H1 (cell line): ENCODE results near the gene SMO. TPM values are rescaled to one million over a fixed set of nuclear protein-coding genes. Genes with fewer than 3 reads are reported as not detected.

Experiments
- CTCF ChIA-PET: fragments of 300-600 bp; sonication (Branson Sonifier 250); formaldehyde crosslinking; loops from one replicate; lab custom pipeline; 2021; ENCODE audit not compliant: partially characterized antibody; lab: Charles Lee
- POLR2A ChIA-PET: fragments of 300-600 bp; sonication (Branson Sonifier 250); formaldehyde crosslinking; loops from one replicate; lab custom pipeline; 2021; ENCODE audit warnings: inconsistent platforms; ENCODE audit not compliant: partially characterized antibody; lab: Charles Lee
- DNase-seq, 2 experiments: peaks; one replicate each; pipeline versions ENCODE4 v3.0.0 to v3.0.0-alpha.2; 2010 to 2022; ENCODE audit warnings: low spot score in 2 of 2, low read depth in 1 of 2, mixed read lengths in 1 of 2
- FAIRE-seq: peaks from 2 replicates; lab custom pipeline; 2011; peaks lifted over from hg19 to GRCh38; lab: Jason Lieb, UNC
- H2AFZ ChIP-seq: 2 replicates; pipeline ENCODE4 v1.8.1; 2012; ENCODE audit warnings: low read length, inconsistent platforms
- H2AK5ac ChIP-seq: 2 replicates; pipeline ENCODE4 v1.6.1; 2013; ENCODE audit warnings: low read depth, low read length
- H2BK120ac ChIP-seq: replicated peaks from 2 replicates; pipeline ENCODE3; 2013; ENCODE audit warnings: low read depth, low read length, inconsistent platforms
- H2BK12ac ChIP-seq: 2 replicates; pipeline ENCODE4 v1.6.1; 2013; ENCODE audit warnings: low read depth, low read length
- H2BK15ac ChIP-seq: 2 replicates; pipeline ENCODE4 v1.6.1; 2013; ENCODE audit warnings: low read length
- H2BK20ac ChIP-seq: 2 replicates; pipeline ENCODE4 v1.6.1; 2013; ENCODE audit warnings: low read length
- H2BK5ac ChIP-seq: 2 replicates; pipeline ENCODE4 v1.6.1; 2013; ENCODE audit warnings: low read depth, low read length
- H3K14ac ChIP-seq: 2 replicates; pipeline ENCODE4 v1.6.1; 2013; ENCODE audit warnings: inconsistent platforms; ENCODE audit not compliant: insufficient read length
- H3K18ac ChIP-seq: 2 replicates; pipeline ENCODE4 v1.6.1; 2013; ENCODE audit warnings: low read length; ENCODE audit errors: extremely low read depth
- H3K23ac ChIP-seq: 2 replicates; pipeline ENCODE4 v1.6.1; 2013; ENCODE audit warnings: inconsistent platforms; ENCODE audit not compliant: insufficient read length
- H3K23me2 ChIP-seq: 2 replicates; pipeline ENCODE4 v1.6.1; 2013; ENCODE audit warnings: low read depth, low read length
- H3K27ac ChIP-seq: 2 replicates; pipeline ENCODE4 v1.6.1; 2011; ENCODE audit warnings: low read depth, low read length, inconsistent platforms
- H3K27me3 ChIP-seq, 4 experiments: replicated peaks in 1 of 4; 1 replicate in 1 of 4; 2 replicates in 3 of 4; pipeline versions ENCODE4 v1.6.1 to v1.8.1; 2011 to 2013; ENCODE audit warnings: low read length in 3 of 4, mild to moderate bottlenecking in 3 of 4, inconsistent platforms in 2 of 4, mixed read lengths in 2 of 4, moderate library complexity in 1 of 4; ENCODE audit not compliant: control insufficient read depth in 3 of 4, insufficient read depth in 3 of 4; ENCODE audit errors: extremely low read depth in 1 of 4
- H3K36me3 ChIP-seq, 4 experiments: 2 replicates each; pipeline versions ENCODE4 v1.6.1 to v1.8.1; 2011 to 2013; ENCODE audit warnings: mild to moderate bottlenecking in 4 of 4, low read length in 3 of 4, moderate library complexity in 2 of 4, control low read depth in 1 of 4, inconsistent platforms in 1 of 4; ENCODE audit not compliant: insufficient read depth in 4 of 4, control insufficient read depth in 2 of 4
- H3K4ac ChIP-seq: replicated peaks from 2 replicates; pipeline ENCODE3; 2013; ENCODE audit warnings: low read length, low read depth, mixed read lengths, inconsistent platforms; ENCODE audit not compliant: insufficient read length
- H3K4me1 ChIP-seq, 4 experiments: replicated peaks in 1 of 4; 1 replicate in 1 of 4; 2 replicates in 3 of 4; pipeline versions ENCODE4 v1.6.1 to v1.8.1; 2011 to 2013; ENCODE audit warnings: low read length in 3 of 4, inconsistent platforms in 2 of 4, mixed read lengths in 1 of 4; ENCODE audit not compliant: insufficient read depth in 4 of 4, control insufficient read depth in 3 of 4
- H3K4me2 ChIP-seq, 2 experiments: 2 replicates each; pipeline versions ENCODE4 v1.6.1 to v1.8.1; 2011 to 2013; ENCODE audit warnings: low read depth in 2 of 2, low read length in 2 of 2, control low read depth in 1 of 2, inconsistent platforms in 1 of 2, mild to moderate bottlenecking in 1 of 2; ENCODE audit not compliant: insufficient read depth in 1 of 2
- H3K4me3 ChIP-seq, 4 experiments: fragments of 200-600, 300-600 bp in 1 of 4; sonication (generic), shearing (Covaris generic), sonication (Bioruptor Twin) in 1 of 4; 2 replicates each; pipeline versions ENCODE4 v1.5.1 to v1.8.1; 2011 to 2016; ENCODE audit warnings: low read length in 4 of 4, low read depth in 3 of 4, control low read depth in 2 of 4, inconsistent platforms in 2 of 4, mild to moderate bottlenecking in 2 of 4, mixed read lengths in 1 of 4, moderate library complexity in 1 of 4; ENCODE audit not compliant: insufficient read depth in 2 of 4; ENCODE audit errors: extremely low read depth in 1 of 4
- H3K56ac ChIP-seq: replicated peaks from 2 replicates; pipeline ENCODE3; 2013; ENCODE audit warnings: low read depth, mild to moderate bottlenecking, mixed read lengths, low read length, inconsistent platforms; ENCODE audit not compliant: insufficient read length
- H3K79me1 ChIP-seq: 2 replicates; pipeline ENCODE4 v1.6.1; 2013; ENCODE audit warnings: low read depth, low read length, control low read depth
- H3K79me2 ChIP-seq, 2 experiments: 2 replicates each; pipeline versions ENCODE4 v1.6.1 to v1.8.1; 2012 to 2013; ENCODE audit warnings: low read length in 2 of 2, mild to moderate bottlenecking in 2 of 2, inconsistent platforms in 1 of 2; ENCODE audit not compliant: insufficient read depth in 2 of 2, control insufficient read depth in 1 of 2
- H3K9ac ChIP-seq, 4 experiments: replicated peaks in 1 of 4; 1 replicate in 1 of 4; 2 replicates in 3 of 4; pipeline versions ENCODE4 v1.6.1 to v1.8.1; 2011 to 2013; ENCODE audit warnings: low read depth in 3 of 4, low read length in 3 of 4, control low read depth in 2 of 4, mild to moderate bottlenecking in 2 of 4, moderate library complexity in 2 of 4, inconsistent platforms in 1 of 4; ENCODE audit errors: extremely low read depth in 1 of 4
- H3K9me3 ChIP-seq, 2 experiments: 2 replicates each; pipeline versions ENCODE4 v1.6.1 to v1.8.1; 2012 to 2013; ENCODE audit warnings: mild to moderate bottlenecking in 2 of 2, moderate library complexity in 2 of 2, control low read depth in 1 of 2, inconsistent platforms in 1 of 2, low read depth in 1 of 2, low read length in 1 of 2, mixed read lengths in 1 of 2; ENCODE audit not compliant: insufficient read depth in 2 of 2
- H4K20me1 ChIP-seq, 2 experiments: replicated peaks in 1 of 2; 2 replicates each; pipeline versions ENCODE3 to v1.8.1; 2011 to 2013; ENCODE audit warnings: inconsistent platforms in 2 of 2, low read length in 2 of 2, mild to moderate bottlenecking in 1 of 2; ENCODE audit not compliant: insufficient read depth in 2 of 2, control insufficient read depth in 1 of 2
- H4K5ac ChIP-seq: 2 replicates; pipeline ENCODE4 v1.6.1; 2013; ENCODE audit warnings: low read length, low read depth, mixed read lengths, inconsistent platforms; ENCODE audit not compliant: insufficient read length
- H4K8ac ChIP-seq: 2 replicates; pipeline ENCODE4 v1.8.0; 2013; ENCODE audit warnings: mild to moderate bottlenecking, moderate library complexity, low read length, inconsistent platforms; ENCODE audit not compliant: insufficient read depth; ENCODE audit errors: extremely low read depth
- H4K91ac ChIP-seq: replicated peaks from 2 replicates; pipeline ENCODE3; 2013; ENCODE audit warnings: low read length, mixed read lengths, inconsistent platforms; ENCODE audit not compliant: insufficient read length
- ASH2L ChIP-seq: fragments of 200-600, 300-600 bp; sonication (generic); IDR thresholded peaks from one replicate; pipeline ENCODE4 v1.7.1; 2017; ENCODE audit warnings: low read length
- GABPA ChIP-seq: IDR thresholded peaks from 2 replicates; pipeline ENCODE4 v1.6.1; 2011; ENCODE audit warnings: mild to moderate bottlenecking, low read length, moderate library complexity, borderline replicate concordance; ENCODE audit not compliant: insufficient read depth
- GTF2F1 ChIP-seq: IDR thresholded peaks from 2 replicates; pipeline ENCODE4 v1.6.1; 2012; ENCODE audit warnings: low read depth, low read length, improper control_type of control experiment, borderline replicate concordance
- HDAC6 ChIP-seq: IDR thresholded peaks from one replicate; pipeline ENCODE4 v1.7.1; 2012; ENCODE audit warnings: low read depth, mild to moderate bottlenecking, inconsistent platforms, low read length, moderate library complexity
- MAX ChIP-seq: IDR thresholded peaks from 2 replicates; pipeline ENCODE4 v1.6.1; 2012; ENCODE audit warnings: inconsistent platforms
- PHF8 ChIP-seq: fragments of 200-600 bp; sonication (generic); conservative IDR thresholded peaks from 2 replicates; pipeline ENCODE4 v1.7.1; 2012; ENCODE audit warnings: low read depth, mild to moderate bottlenecking, inconsistent platforms, low read length, moderate library complexity
- RBBP5 ChIP-seq: IDR thresholded peaks from 2 replicates; pipeline ENCODE4 v1.7.1; 2012; ENCODE audit warnings: low read depth, mild to moderate bottlenecking, inconsistent platforms, low read length, moderate library complexity, borderline replicate concordance
- RXRA ChIP-seq: IDR thresholded peaks from 2 replicates; pipeline ENCODE4 v1.6.1; 2011; ENCODE audit warnings: low read depth, mild to moderate bottlenecking, low read length, moderate library complexity; ENCODE audit not compliant: insufficient read depth
- SP2 ChIP-seq: IDR thresholded peaks from 2 replicates; pipeline ENCODE4 v1.6.1; 2012; ENCODE audit warnings: mild to moderate bottlenecking, low read length, inconsistent platforms
- TAF7 ChIP-seq: optimal IDR thresholded peaks from 2 replicates; pipeline ENCODE3; 2011; ENCODE audit warnings: low read depth, mild to moderate bottlenecking, inconsistent platforms, low read length, moderate library complexity, borderline replicate concordance
- TBP ChIP-seq: IDR thresholded peaks from 2 replicates; pipeline ENCODE4 v1.6.1; 2011; ENCODE audit warnings: low read depth, low read length, improper control_type of control experiment
- TEAD4 ChIP-seq: IDR thresholded peaks from 2 replicates; pipeline ENCODE4 v1.6.1; 2012; ENCODE audit warnings: low read depth, low read length, inconsistent platforms, mixed read lengths
- USF2 ChIP-seq: IDR thresholded peaks from 2 replicates; pipeline ENCODE4 v1.6.1; 2011; ENCODE audit warnings: low read length, improper control_type of control experiment
- WGBS, 2 experiments: shearing (Covaris generic) in 1 of 2; methylation state at CpG; one replicate each; pipeline versions ENCODE4 v1.1.6 to v1.1.7; 2013 to 2015; ENCODE audit warnings: low lambda C conversion rate in 2 of 2, mixed read lengths in 2 of 2, inconsistent platforms in 1 of 2, low coverage in 1 of 2, missing lambda C conversion rate in 1 of 2; ENCODE audit not compliant: insufficient replicate concordance in 2 of 2, insufficient coverage in 1 of 2, insufficient read length in 1 of 2; ENCODE audit errors: extremely low coverage in 1 of 2, missing lambda C conversion rate in 1 of 2; 5-methylcytosine and 5-hydroxymethylcytosine counted together
- polyA plus RNA-seq, 7 experiments: library from polyadenylated mRNA; depleted of rRNA in 3 of 7; stranded (reverse) in 5 of 7; unstranded in 2 of 7; fragments of >200 nt in 5 of 7; fragments of 200-250 nt in 2 of 7; gene quantifications; 1 replicate in 5 of 7; 2 replicates in 1 of 7; 4 replicates in 1 of 7; pipeline versions ENCODE4 v1.2.1 to v1.2.3, GENCODE V29; 2011 to 2013; ENCODE audit warnings: missing spikeins in 2 of 7, mixed read lengths in 2 of 7
- total RNA-seq: library from RNA; stranded (reverse); fragmentation: NEBNext Ultra II Directional; extraction: Animal tissue kit (Norgen Biotek cat#: 25700); gene quantifications from 2 replicates; pipeline ENCODE4 v1.2.1, GENCODE V29; 2021

Gene SMO
- total and polyA plus RNA-seq, 2 of the 8 experiments (the other 6 are each of a cell fraction or from before 2014, with no cell fraction given): 64.5 to 67.6 TPM

- no peak overlapping the region for H2BK12ac ChIP-seq
- no peak overlapping the region for H3K18ac ChIP-seq
- TF ChIP-seq ASH2L (no peak), HDAC6 (no peak), PHF8 (no peak), RXRA (no peak), TBP (no peak), GTF2F1 (no peak), GABPA (no peak), TEAD4 (no peak), USF2 (no peak), MAX (no peak), TAF7 (no peak), RBBP5 (no peak), SP2 (no peak)
Observed at GRCh38 chr7:129247087-129247486, 58.7 kb downstream of the SMO start.

More at GRCh38 chr7:129247087-129247486, 58.7 kb downstream of the SMO start:
- H2BK120ac ChIP-seq: no peak overlapping the region
- H2BK15ac ChIP-seq: no peak overlapping the region
- no peak overlapping the region for H3K9ac ChIP-seq
- no peak overlapping the region for H4K5ac ChIP-seq
- 90% methylated on average over 2 of the region's 2 CpGs; no CpG with 5 or more reads in 1 of the 2 experiments for WGBS, 2 experiments
- H2BK5ac ChIP-seq: no peak overlapping the region
- H4K20me1 ChIP-seq: no peaks in the 10 kb centered on the region
- H3K56ac ChIP-seq: no peak overlapping the region
- peaks cover 0 to 7% (median 2%) of the 10 kb centered on the region in 4 experiments; a peak in 2 of 7 replicates for H3K4me1 ChIP-seq
- no peak overlapping the region for H2AK5ac ChIP-seq
- no peak overlapping the region for H4K91ac ChIP-seq
- no peak for FAIRE-seq
- no peaks in the 10 kb centered on the region; a peak in 1 of 8 replicates for H3K36me3 ChIP-seq
- no peak overlapping the region for H3K4me2 ChIP-seq
- H3K27ac ChIP-seq: no peak overlapping the region
- peaks cover 0 to 42% of the 10 kb centered on the region in 2 experiments; a peak in 2 of 4 replicates for H3K79me2 ChIP-seq
- no peak overlapping the region for H2BK20ac ChIP-seq
- H3K14ac ChIP-seq: no peak overlapping the region
- no peak overlapping the region for H3K4me3 ChIP-seq
- H3K23ac ChIP-seq: no peak overlapping the region
- H3K4ac ChIP-seq: no peak overlapping the region
- no peaks in the 10 kb centered on the region; a peak in 1 of 4 replicates for H3K9me3 ChIP-seq
- H4K8ac ChIP-seq: no peak overlapping the region
- no peak for DNase-seq
- H2AFZ ChIP-seq: no peak overlapping the region
- no peaks in the 10 kb centered on the region for H3K27me3 ChIP-seq
- H3K23me2 ChIP-seq: no peaks in the 10 kb centered on the region
- ChIA-PET POLR2A (interaction anchor here (1.1 kb wide), 1 partner anchor 22 kb away, joined by 4 read pairs; the partner anchor contains the start of gene AHCYL2), CTCF (interaction anchor here (0.5 to 1.3 kb wide), 5 partner anchors 16 to 29 kb away, joined by 3 to 5 read pairs (median 3); no protein-coding TSS in a partner anchor)
- peaks cover 2% of the 10 kb centered on the region; the same call in 1 of the 2 replicates for H3K79me1 ChIP-seq
